ENCODE results near the gene ASPN.
"Not testable (repeated sequence)": the region's sequence is repeated elsewhere in the genome, so short reads cannot be mapped to it uniquely, and the experiment has no call there.

ASPN gene

GRCh38 chr9:92411157-92411556, 71.1 kb downstream of the ASPN start:
- not testable (repeated sequence) for DNase-seq (ENCODE audit: low spot score)

- DNase-seq (ENCODE audit: low spot score), result no peak
Observed at GRCh38 chr9:92408747-92409478, 73.4 kb downstream of the ASPN start.

DNA sequence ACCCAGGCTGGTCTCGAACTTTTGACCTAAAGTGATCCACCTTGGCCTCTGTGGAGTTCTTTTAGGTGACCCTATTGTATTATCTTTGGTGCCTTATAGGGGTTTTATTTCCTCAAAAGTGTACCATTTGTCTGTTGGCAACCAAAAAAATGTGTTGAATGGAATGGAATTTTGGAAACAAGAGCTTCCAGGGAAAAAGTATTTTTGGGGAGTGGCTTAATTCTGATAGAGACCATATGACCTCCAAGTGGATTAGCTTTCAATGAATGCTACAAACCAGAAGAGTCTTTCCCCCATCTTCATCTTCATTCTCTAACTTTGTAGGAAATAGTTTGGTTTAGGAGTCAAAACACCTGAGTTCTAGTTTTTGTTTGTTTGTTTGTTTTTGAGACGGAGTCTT, 74.5 kb downstream of the ASPN start:
- DNase-seq (ENCODE audit: low spot score), result no peak

DNA sequence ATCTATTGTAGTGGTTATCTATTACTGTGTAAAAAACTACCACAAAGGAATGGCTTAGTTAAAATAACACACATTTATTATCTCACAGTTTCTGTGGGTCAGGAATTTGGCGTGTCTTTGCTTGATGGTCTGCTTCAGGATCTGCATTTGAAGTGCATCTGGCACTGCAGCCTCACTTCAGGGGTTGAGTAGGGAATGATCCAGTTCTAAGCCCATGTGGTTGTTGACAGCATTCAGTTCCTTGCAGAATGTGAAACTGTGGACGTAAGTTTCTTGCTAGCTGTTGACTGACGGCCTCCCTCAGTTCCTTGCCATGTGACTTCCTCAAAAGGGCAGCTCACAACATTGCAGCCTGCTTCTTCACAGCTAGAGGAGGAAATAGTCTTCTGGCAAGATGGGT, 75.8 kb downstream of the ASPN start:
- peak; percentile 85 for DNase-seq (ENCODE audit: low spot score)

Data from pons (tissue), 1 donor.